ENCODE data around the gene LDHAL6A.

LDHAL6A gene

GRCh38 chr11:18490736-18491485, 35.3 kb downstream of the LDHAL6A start:
- no peak for DNase-seq

GRCh38 chr11:18491924-18492323, 36.3 kb downstream of the LDHAL6A start:
- no peak for DNase-seq

GRCh38 chr11:18492888-18493287, 37.2 kb downstream of the LDHAL6A start:
- DNase-seq, result no peak

GRCh38 chr11:18493310-18493709, 37.7 kb downstream of the LDHAL6A start:
- no peak for DNase-seq

- DNase-seq, result no peak
These were observed 39.6 kb downstream of the LDHAL6A start for GRCh38 chr11:18495271-18495670.

- no peak for DNase-seq
These were observed 40.0 kb downstream of the LDHAL6A start for GRCh38 chr11:18495703-18496102.

- DNase-seq, result no peak
These were observed 42.4 kb downstream of the LDHAL6A start for GRCh38 chr11:18498039-18498438.

GRCh38 chr11:18501629-18502028, 46.0 kb downstream of the LDHAL6A start:
- DNase-seq, result no peak

- no peak for DNase-seq
These were observed 46.7 kb downstream of the LDHAL6A start for GRCh38 chr11:18502352-18502751.

- no peak for DNase-seq
These were observed 65.5 kb downstream of the LDHAL6A start for GRCh38 chr11:18521122-18521521.

GRCh38 chr11:18522388-18522787, 66.7 kb downstream of the LDHAL6A start:
- DNase-seq, result no peak

GRCh38 chr11:18523084-18523483, 67.4 kb downstream of the LDHAL6A start:
- DNase-seq, result no peak

- DNase-seq, result no peak
These were observed 68.6 kb downstream of the LDHAL6A start for GRCh38 chr11:18524248-18524647.

GRCh38 chr11:18526130-18526520, 70.5 kb downstream of the LDHAL6A start:
- no peak for DNase-seq

- DNase-seq, result peak; percentile 90
These were observed 71.1 kb downstream of the LDHAL6A start, which contains the start of gene TSG101 for GRCh38 chr11:18526521-18527296. TSS of gene TSG101 (minus strand) at chr11:18526942. CDS start at chr11:18526816, 126 bp downstream.

- DNase-seq, result no peak
These were observed 71.9 kb downstream of the LDHAL6A start for GRCh38 chr11:18527512-18527911.

Data from activated naive CD4-positive, alpha-beta T cell treated with anti-CD3 and anti-CD28 coated beads, Interleukin-2, amount 50 U/mL, for 16 hours (primary cell).